Tibial nerve (tissue), 4 donors: Measurements from ENCODE around the gene OBSCN. TPM values are rescaled to one million over a fixed set of nuclear protein-coding genes. Genes with fewer than 3 reads are reported as not detected.

Experiments used
- DNase-seq, 2 donors: peaks; one replicate each; pipeline ENCODE4 v3.0.0-alpha.2; 2019; ENCODE audit warnings: low spot score in 2 of 2
- H3K27ac ChIP-seq, 4 donors: fragments of 200-600 bp; sonication (generic) in 3 of 4; one replicate each; pipeline ENCODE4 v1.5.1; 2017 to 2019; ENCODE audit warnings: mild to moderate bottlenecking in 1 of 4
- H3K27me3 ChIP-seq, 2 donors: fragments of 200-600 bp; sonication (generic) in 1 of 2; one replicate each; pipeline versions ENCODE4 v1.5.1 to v1.6.0; 2017 to 2019
- H3K36me3 ChIP-seq, 3 donors: fragments of 200-600 bp; sonication (generic); one replicate each; pipeline ENCODE4 v1.5.1; 2018 to 2019
- H3K4me1 ChIP-seq, 4 donors: fragments of 200-600 bp; sonication (generic) in 3 of 4; one replicate each; pipeline ENCODE4 v1.5.1; 2017 to 2019
- H3K4me3 ChIP-seq, 4 donors: fragments of 200-600 bp; sonication (generic) in 3 of 4; one replicate each; pipeline ENCODE4 v1.5.1; 2017 to 2019; ENCODE audit warnings: mild to moderate bottlenecking in 1 of 4, moderate library complexity in 1 of 4
- H3K9me3 ChIP-seq, 4 donors: fragments of 200-600 bp; sonication (generic) in 3 of 4; one replicate each; pipeline ENCODE4 v1.5.1; 2017 to 2019
- CTCF ChIP-seq, 5 experiments: fragments of 200-600 bp in 3 of 5; fragments of 450-650 bp in 2 of 5; sonication (generic) in 3 of 5; IDR thresholded peaks; one replicate each; pipeline ENCODE4 v1.5.1; 2016 to 2019; ENCODE audit warnings: antibody characterized with exemption in 5 of 5, mild to moderate bottlenecking in 3 of 5, moderate library complexity in 2 of 5
- EP300 ChIP-seq, 2 donors: sonication (generic); formaldehyde crosslinking; IDR thresholded peaks; one replicate each; pipeline ENCODE4 v1.6.1; 2017; ENCODE audit warnings: antibody characterized with exemption in 2 of 2, mild to moderate bottlenecking in 1 of 2
- POLR2A ChIP-seq, 2 donors: fragments of 450-650 bp; IDR thresholded peaks; one replicate each; pipeline ENCODE4 v1.6.1; 2017; ENCODE audit warnings: antibody characterized with exemption in 2 of 2, mild to moderate bottlenecking in 2 of 2, moderate library complexity in 2 of 2
- WGBS, 2 donors: methylation state at CpG; one replicate each; pipeline ENCODE4 v1.1.5; 2018; 5-methylcytosine and 5-hydroxymethylcytosine counted together
- total RNA-seq, 4 donors: library from RNA; depleted of rRNA; stranded (reverse); fragments of >200 nt; gene quantifications; one replicate each; pipeline ENCODE4 v1.1.0, GENCODE V29; 2016

OBSCN gene
- total RNA-seq, 4 donors from 2014 or later: 8.5 to 22.6 (median 19.0) TPM

GRCh38 chr1:228428412-228428811 is 220.6 kb downstream of the OBSCN start:
- Histone ChIP-seq H3K36me3 (no peaks in the 10 kb centered on the region), H3K4me3 (no peak overlapping the region), H3K4me1 (no peaks in the 10 kb centered on the region), H3K27me3 (peaks cover 0 to 24% of the 10 kb centered on the region in 2 donors), H3K9me3 (no peaks in the 10 kb centered on the region), H3K27ac (no peak overlapping the region)
- no peak for DNase-seq
- no peak for TF ChIP-seq CTCF (IDR thresholded peaks at IDR 0.05)
- TF ChIP-seq EP300 (IDR thresholded peaks at IDR 0.05): no peak
- no peak for TF ChIP-seq POLR2A (IDR thresholded peaks at IDR 0.05)
- 72 to 76% methylated on average over 4 of the region's 4 CpGs for WGBS, 2 donors

Other genes with a start within 250 kb of the OBSCN start
- not detected for gene WNT3A, start 201.0 kb upstream of the OBSCN start, total RNA-seq
- gene ARF1, start 125.3 kb upstream of the OBSCN start, total RNA-seq: 100 to 1,000 TPM; 251 to 311 (median 258) TPM
- gene C1orf35, start 104.7 kb upstream of the OBSCN start, total RNA-seq: 10 to 100 TPM; 26.4 to 38.5 (median 27.1) TPM
- 10 to 100 TPM; 68.7 to 83.7 (median 80.0) TPM for gene MRPL55, start 98.7 kb upstream of the OBSCN start, total RNA-seq
- 100 to 1,000 TPM; 501 to 540 (median 510) TPM for gene GUK1, start 67.8 kb upstream of the OBSCN start, total RNA-seq
- gene GJC2, start 58.1 kb upstream of the OBSCN start, total RNA-seq: 10 to 100 TPM in 2 of 4 donors, 1 to 10 TPM in 2; 6.9 to 15.1 (median 9.9) TPM
- 10 to 100 TPM in 1 of 4 donors, 1 to 10 TPM in 3; 5.5 to 17.8 (median 9.2) TPM for gene IBA57, start 42.2 kb upstream of the OBSCN start, total RNA-seq
- gene TRIM11, start 198.8 kb downstream of the OBSCN start, total RNA-seq: 10 to 100 TPM; 19.9 to 32.8 (median 23.9) TPM
- gene TRIM17, start 208.8 kb downstream of the OBSCN start, total RNA-seq: 1 to 10 TPM in 2 of 4 donors, under 1 TPM in 1, not detected in 1; 0.63 to 4.2 (median 1.4) TPM